ENCODE measurements around the gene BTG2.
A peak's percentile ranks its signal among the peaks of the same experiment; 100 is the strongest.

Gene BTG2

DNA sequence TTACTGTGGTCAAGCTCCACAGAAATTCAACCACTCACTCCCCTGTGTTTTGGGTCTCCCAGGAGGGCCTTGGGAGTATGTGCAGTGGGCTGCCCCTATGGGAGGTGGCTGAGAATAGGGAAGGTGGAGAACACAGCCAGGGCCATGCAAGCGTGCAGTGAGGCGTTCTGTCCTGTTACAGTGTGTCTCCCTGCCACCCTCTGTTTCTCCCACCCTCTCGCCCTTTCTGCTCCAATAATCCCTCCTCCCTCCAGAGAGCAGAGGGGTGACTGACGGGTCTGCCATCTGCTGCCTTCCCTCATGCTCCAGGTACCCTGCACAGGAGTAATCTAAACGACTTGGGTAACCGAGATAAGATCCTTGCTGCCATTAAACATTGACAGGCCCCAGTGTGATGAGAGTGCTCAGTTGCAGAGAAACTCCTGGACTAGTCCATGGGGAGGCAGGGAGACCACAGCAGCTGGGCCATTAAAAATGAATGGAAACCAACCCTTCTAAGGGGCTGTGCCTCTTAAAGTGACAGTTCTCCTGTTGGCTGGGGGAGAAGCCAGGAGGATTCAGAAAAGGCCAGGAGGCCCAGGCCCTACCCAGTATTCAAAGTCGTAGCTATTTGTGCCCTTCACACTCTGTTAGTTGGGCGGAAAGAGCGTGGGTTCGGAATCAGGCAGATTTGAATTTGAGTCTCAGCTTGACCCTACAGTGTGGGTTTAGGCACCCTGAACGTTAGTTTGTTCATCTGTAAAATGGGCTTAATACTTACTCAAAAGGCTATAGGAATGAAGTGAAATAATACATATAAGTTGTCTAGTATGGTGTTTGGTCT, 22.4 kb upstream of the BTG2 start:
- no peaks in the 10 kb centered on the region; the same call in 1 of the 2 replicates for H3F3A ChIP-seq (ENCODE audit: low read depth)
- H3K4me1 ChIP-seq (ENCODE audit: insufficient read depth, low read length, poor library complexity, severe bottlenecking), result peaks cover 56% of the 10 kb centered on the region
- peak overlapping the region; percentile 13 for H3K4me2 ChIP-seq (ENCODE audit: low read depth, low read length, poor library complexity, severe bottlenecking)
- no peaks in the 10 kb centered on the region for H3K9me3 ChIP-seq (ENCODE audit: insufficient read depth, low read depth, low read length)
- H3K4me3 ChIP-seq (ENCODE audit: low read length, poor library complexity, severe bottlenecking), result no peak overlapping the region
- no peaks in the 10 kb centered on the region for H3K27me3 ChIP-seq (ENCODE audit: insufficient read depth, low read length, poor library complexity, severe bottlenecking)
- H3K36me3 ChIP-seq (ENCODE audit: insufficient read depth, low read length), result no peaks in the 10 kb centered on the region
- TF ChIP-seq, protein P1, sequence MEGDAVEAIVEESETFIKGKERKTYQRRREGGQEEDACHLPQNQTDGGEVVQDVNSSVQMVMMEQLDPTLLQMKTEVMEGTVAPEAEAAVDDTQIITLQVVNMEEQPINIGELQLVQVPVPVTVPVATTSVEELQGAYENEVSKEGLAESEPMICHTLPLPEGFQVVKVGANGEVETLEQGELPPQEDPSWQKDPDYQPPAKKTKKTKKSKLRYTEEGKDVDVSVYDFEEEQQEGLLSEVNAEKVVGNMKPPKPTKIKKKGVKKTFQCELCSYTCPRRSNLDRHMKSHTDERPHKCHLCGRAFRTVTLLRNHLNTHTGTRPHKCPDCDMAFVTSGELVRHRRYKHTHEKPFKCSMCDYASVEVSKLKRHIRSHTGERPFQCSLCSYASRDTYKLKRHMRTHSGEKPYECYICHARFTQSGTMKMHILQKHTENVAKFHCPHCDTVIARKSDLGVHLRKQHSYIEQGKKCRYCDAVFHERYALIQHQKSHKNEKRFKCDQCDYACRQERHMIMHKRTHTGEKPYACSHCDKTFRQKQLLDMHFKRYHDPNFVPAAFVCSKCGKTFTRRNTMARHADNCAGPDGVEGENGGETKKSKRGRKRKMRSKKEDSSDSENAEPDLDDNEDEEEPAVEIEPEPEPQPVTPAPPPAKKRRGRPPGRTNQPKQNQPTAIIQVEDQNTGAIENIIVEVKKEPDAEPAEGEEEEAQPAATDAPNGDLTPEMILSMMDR (conservative IDR thresholded peaks at IDR 0.05; ENCODE audit: low read length), result no peak
- TF ChIP-seq EZH2phosphoT487 (IDR thresholded peaks at IDR 0.05; ENCODE audit: borderline replicate concordance), result no peak
- H3K9ac ChIP-seq (ENCODE audit: low read depth, low read length, poor library complexity, severe bottlenecking), result peak overlapping the region; percentile 12
- H2AFZ ChIP-seq (ENCODE audit: low read length), result peak overlapping the region; percentile 3; the same call in 1 of the 2 replicates
- H4K20me1 ChIP-seq (ENCODE audit: insufficient read depth, low read length, poor library complexity, severe bottlenecking), result no peaks in the 10 kb centered on the region
- no peaks in the 10 kb centered on the region for H3K9me2 ChIP-seq (replicated peaks; ENCODE audit: low read depth, low read length)
- H3K79me2 ChIP-seq (ENCODE audit: insufficient read depth, low read length), result peaks cover 12% of the 10 kb centered on the region; the same call in 1 of the 2 replicates

DNA sequence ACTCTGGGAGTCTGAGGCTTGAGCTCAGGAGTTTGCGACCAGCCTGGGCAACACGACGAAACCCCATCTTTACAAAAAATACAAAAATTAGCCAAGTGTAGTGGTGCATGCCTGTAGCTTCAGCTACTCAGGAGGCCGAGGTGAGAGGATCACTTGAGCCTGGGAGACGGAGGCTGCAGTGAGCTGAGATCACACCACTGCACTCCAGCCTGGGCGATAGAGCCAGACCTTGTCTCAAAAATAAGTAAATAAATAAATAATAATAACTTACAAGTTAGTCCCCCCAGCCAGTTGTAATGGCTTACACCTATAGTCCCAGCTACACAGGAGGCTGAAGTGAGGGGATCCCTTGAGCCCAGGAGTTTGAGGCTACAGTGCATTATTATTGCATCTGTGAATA, 21.7 kb upstream of the BTG2 start:
- Histone ChIP-seq H3K4me1 (ENCODE audit: insufficient read depth, low read length, poor library complexity, severe bottlenecking) (peaks cover 56% of the 10 kb centered on the region), H3F3A (ENCODE audit: low read depth) (no peaks in the 10 kb centered on the region; the same call in 1 of the 2 replicates), H3K4me3 (ENCODE audit: low read length, poor library complexity, severe bottlenecking) (no peak overlapping the region)

DNA sequence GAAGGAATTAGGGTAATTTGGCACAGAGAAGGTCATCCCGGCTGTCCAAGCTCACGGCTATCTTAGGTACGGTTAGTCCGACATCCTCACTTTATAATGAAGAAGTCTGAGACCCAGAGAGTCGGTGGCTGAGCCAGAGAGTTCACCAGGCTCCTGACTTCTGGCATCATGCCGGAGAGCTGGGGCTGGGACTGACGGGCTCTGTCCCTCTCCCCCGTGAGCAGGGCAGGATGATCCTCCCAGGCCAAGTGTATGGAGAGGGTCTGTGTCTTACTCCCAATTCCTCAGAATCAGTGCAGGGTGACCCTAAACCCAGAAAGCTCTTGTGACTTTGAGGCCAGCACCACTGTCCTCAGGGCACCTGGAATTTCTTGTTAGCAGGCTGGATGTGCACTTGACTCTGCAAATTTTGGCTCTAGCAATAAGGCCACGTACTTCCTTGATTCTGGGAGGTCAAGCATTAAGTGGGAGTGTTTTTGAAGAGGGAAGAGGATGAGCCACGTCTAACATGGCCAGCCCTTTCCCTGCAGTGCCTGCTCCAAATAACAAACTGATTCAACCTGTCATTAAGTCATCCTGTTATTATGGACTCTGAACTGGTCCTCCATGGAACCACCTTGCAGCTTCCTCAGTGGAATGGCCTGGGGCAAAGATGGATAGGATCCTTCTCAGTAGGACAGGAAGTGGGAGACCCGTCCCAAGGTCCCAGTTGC, 20.8 kb upstream of the BTG2 start:
- H4K20me1 ChIP-seq (ENCODE audit: insufficient read depth, low read length, poor library complexity, severe bottlenecking), result no peaks in the 10 kb centered on the region
- H3K9me3 ChIP-seq (ENCODE audit: insufficient read depth, low read depth, low read length), result no peaks in the 10 kb centered on the region
- no peak overlapping the region for H2AFZ ChIP-seq (ENCODE audit: low read length)
- peaks cover 12% of the 10 kb centered on the region; the same call in 1 of the 2 replicates for H3K79me2 ChIP-seq (ENCODE audit: insufficient read depth, low read length)
- H3K9ac ChIP-seq (ENCODE audit: low read depth, low read length, poor library complexity, severe bottlenecking), result no peak overlapping the region
- peaks cover 63% of the 10 kb centered on the region for H3K4me1 ChIP-seq (ENCODE audit: insufficient read depth, low read length, poor library complexity, severe bottlenecking)
- no peaks in the 10 kb centered on the region; the same call in 1 of the 2 replicates for H3F3A ChIP-seq (ENCODE audit: low read depth)
- no peaks in the 10 kb centered on the region for H3K27me3 ChIP-seq (ENCODE audit: insufficient read depth, low read length, poor library complexity, severe bottlenecking)
- no peak for TF ChIP-seq EZH2phosphoT487 (IDR thresholded peaks at IDR 0.05; ENCODE audit: borderline replicate concordance)
- TF ChIP-seq, protein P1 (conservative IDR thresholded peaks at IDR 0.05; ENCODE audit: low read length), result no peak
- no peak overlapping the region for H3K4me3 ChIP-seq (ENCODE audit: low read length, poor library complexity, severe bottlenecking)
- no peak overlapping the region for H3K4me2 ChIP-seq (ENCODE audit: low read depth, low read length, poor library complexity, severe bottlenecking)
- no peaks in the 10 kb centered on the region for H3K9me2 ChIP-seq (replicated peaks; ENCODE audit: low read depth, low read length)
- H3K36me3 ChIP-seq (ENCODE audit: insufficient read depth, low read length), result no peaks in the 10 kb centered on the region

More for the DNA sequence above, 21.7 kb upstream of the BTG2 start:
- Histone ChIP-seq H3K79me2 (ENCODE audit: insufficient read depth, low read length) (peaks cover 12% of the 10 kb centered on the region; the same call in 1 of the 2 replicates), H3K9ac (ENCODE audit: low read depth, low read length, poor library complexity, severe bottlenecking) (no peak overlapping the region), H3K36me3 (ENCODE audit: insufficient read depth, low read length) (no peaks in the 10 kb centered on the region), H3K9me2 (replicated peaks; ENCODE audit: low read depth, low read length) (no peaks in the 10 kb centered on the region), H4K20me1 (ENCODE audit: insufficient read depth, low read length, poor library complexity, severe bottlenecking) (no peaks in the 10 kb centered on the region), H2AFZ (ENCODE audit: low read length) (no peak overlapping the region), H3K4me2 (ENCODE audit: low read depth, low read length, poor library complexity, severe bottlenecking) (no peak overlapping the region), H3K27me3 (ENCODE audit: insufficient read depth, low read length, poor library complexity, severe bottlenecking) (no peaks in the 10 kb centered on the region), H3K9me3 (ENCODE audit: insufficient read depth, low read depth, low read length) (no peaks in the 10 kb centered on the region)
- no peak for TF ChIP-seq EZH2phosphoT487 (IDR thresholded peaks at IDR 0.05; ENCODE audit: borderline replicate concordance)
- TF ChIP-seq, protein P1 (conservative IDR thresholded peaks at IDR 0.05; ENCODE audit: low read length), result no peak

Data from Loucy (cell line).